WTC11 (cell line): ENCODE results near the gene TEX54. TPM values are rescaled to one million over a fixed set of nuclear protein-coding genes. Genes with fewer than 3 reads are reported as not detected.
"Not testable (repeated sequence)": the region's sequence is repeated elsewhere in the genome, so short reads cannot be mapped to it uniquely, and the experiment has no call there.

Experiments
- ATAC-seq: fragments of 200-7000 bp; cut with Tn5 transposase; 2 replicates; pipeline ENCODE4 v1.10.0; 2021; ENCODE audit warnings: mild to moderate bottlenecking, moderate library complexity
- CTCF ChIA-PET: fragments of 300-600 bp; sonication (Branson Sonifier 250); formaldehyde crosslinking; loops from one replicate; lab custom pipeline; 2021; ENCODE audit warnings: antibody characterized with exemption; lab: Charles Lee
- POLR2A ChIA-PET: fragments of 350-600 bp; sonication (Branson Sonifier 250); formaldehyde crosslinking; loops from one replicate; lab custom pipeline; 2021; ENCODE audit warnings: antibody characterized with exemption; lab: Charles Lee
- DNase-seq: peaks from one replicate; pipeline ENCODE4 v3.0.0; 2021; ENCODE audit warnings: low spot score
- H3K27ac Mint-ChIP-seq: 2 replicates; pipeline ENCODE4 v1.8.0; 2021; ENCODE audit warnings: mixed read lengths
- H3K27me3 Mint-ChIP-seq: 2 replicates; pipeline ENCODE4 v1.8.0; 2021; ENCODE audit warnings: low read depth, mild to moderate bottlenecking, moderate library complexity, mixed read lengths
- H3K36me3 Mint-ChIP-seq: 2 replicates; pipeline ENCODE4 v1.8.0; 2021; ENCODE audit warnings: mixed read lengths
- H3K4me1 Mint-ChIP-seq: 2 replicates; pipeline ENCODE4 v1.8.0; 2022; ENCODE audit warnings: mixed read lengths
- H3K4me3 Mint-ChIP-seq: 2 replicates; pipeline ENCODE4 v1.8.0; 2021; ENCODE audit warnings: mild to moderate bottlenecking, moderate library complexity, mixed read lengths
- H3K9me3 Mint-ChIP-seq: 2 replicates; pipeline ENCODE4 v1.8.0; 2021; ENCODE audit warnings: mixed read lengths
- ATF1 ChIP-seq: sonication (generic); formaldehyde crosslinking; IDR thresholded peaks from 2 replicates; pipeline ENCODE4 v1.8.1; 2023; ENCODE audit warnings: mild to moderate bottlenecking, moderate library complexity, missing genetic modification reagents
- EMX1 ChIP-seq: fragments of 250-450 bp; sonication (Bioruptor Pico); IDR thresholded peaks from 2 replicates; pipeline ENCODE4 v1.8.0; 2021; ENCODE audit warnings: mild to moderate bottlenecking
- ERG ChIP-seq: fragments of 250-450 bp; sonication (Bioruptor Pico); IDR thresholded peaks from 2 replicates; pipeline ENCODE4 v1.8.0; 2021; ENCODE audit warnings: mild to moderate bottlenecking
- HMGA2 ChIP-seq: fragments of 250-450 bp; sonication (Bioruptor Pico); IDR thresholded peaks from 2 replicates; pipeline ENCODE4 v1.4.0; 2021; ENCODE audit warnings: mild to moderate bottlenecking, moderate library complexity
- JUN ChIP-seq: sonication (generic); formaldehyde crosslinking; IDR thresholded peaks from 2 replicates; pipeline ENCODE4 v1.8.0; 2023; ENCODE audit warnings: mild to moderate bottlenecking, missing genetic modification reagents
- KAT7 ChIP-seq: sonication (generic); formaldehyde crosslinking; IDR thresholded peaks from 2 replicates; pipeline ENCODE4 v1.8.1; 2023; ENCODE audit warnings: missing genetic modification reagents, mild to moderate bottlenecking, borderline replicate concordance
- MAX ChIP-seq: sonication (generic); formaldehyde crosslinking; IDR thresholded peaks from 2 replicates; pipeline ENCODE4 v1.8.0; 2022; ENCODE audit warnings: mild to moderate bottlenecking, missing genetic modification reagents
- MLX ChIP-seq: sonication (generic); formaldehyde crosslinking; IDR thresholded peaks from 2 replicates; pipeline ENCODE4 v1.8.1; 2023; ENCODE audit warnings: mild to moderate bottlenecking, missing genetic modification reagents, moderate library complexity
- MXD4 ChIP-seq: fragments of 250-450 bp; sonication (Bioruptor Pico); IDR thresholded peaks from 2 replicates; pipeline ENCODE4 v1.8.0; 2021; ENCODE audit warnings: mild to moderate bottlenecking, moderate library complexity, borderline replicate concordance
- MYBL2 ChIP-seq: sonication (generic); formaldehyde crosslinking; IDR thresholded peaks from 2 replicates; pipeline ENCODE4 v1.8.1; 2023; ENCODE audit warnings: mild to moderate bottlenecking, moderate library complexity, missing genetic modification reagents
- NR1H2 ChIP-seq: sonication (generic); formaldehyde crosslinking; IDR thresholded peaks from 2 replicates; pipeline ENCODE4 v1.9.0; 2021; ENCODE audit warnings: mild to moderate bottlenecking, moderate library complexity, missing genetic modification reagents
- RELA ChIP-seq: sonication (generic); formaldehyde crosslinking; IDR thresholded peaks from 2 replicates; pipeline ENCODE4 v1.8.1; 2022; ENCODE audit warnings: missing genetic modification reagents, mild to moderate bottlenecking, borderline replicate concordance
- SMAD3 ChIP-seq: sonication (generic); formaldehyde crosslinking; IDR thresholded peaks from 2 replicates; pipeline ENCODE4 v1.8.0; 2022; ENCODE audit warnings: missing genetic modification reagents, mild to moderate bottlenecking, borderline replicate concordance
- SMAD4 ChIP-seq: sonication (generic); formaldehyde crosslinking; IDR thresholded peaks from 2 replicates; pipeline ENCODE4 v1.8.0; 2022; ENCODE audit warnings: mild to moderate bottlenecking, missing genetic modification reagents
- SP1 ChIP-seq: sonication (generic); formaldehyde crosslinking; conservative IDR thresholded peaks from 2 replicates; pipeline ENCODE4 v1.8.1; 2022; ENCODE audit warnings: missing genetic modification reagents
- ZBTB21 ChIP-seq: sonication (generic); formaldehyde crosslinking; IDR thresholded peaks from 2 replicates; pipeline ENCODE4 v1.8.1; 2023; ENCODE audit warnings: mild to moderate bottlenecking, missing genetic modification reagents, borderline replicate concordance
- ZNF232 ChIP-seq: sonication (generic); formaldehyde crosslinking; IDR thresholded peaks from 2 replicates; pipeline ENCODE4 v1.8.0; 2022; ENCODE audit warnings: mild to moderate bottlenecking, missing genetic modification reagents
- ZNF263 ChIP-seq: sonication (generic); formaldehyde crosslinking; IDR thresholded peaks from 2 replicates; pipeline ENCODE4 v1.8.1; 2022; ENCODE audit warnings: low read depth, mild to moderate bottlenecking, moderate library complexity, missing genetic modification reagents
- ZNF317 ChIP-seq: sonication (generic); formaldehyde crosslinking; IDR thresholded peaks from 2 replicates; pipeline ENCODE4 v1.8.1; 2023; ENCODE audit warnings: low read depth, mild to moderate bottlenecking, moderate library complexity, missing genetic modification reagents, borderline replicate concordance
- ZNF423 ChIP-seq: fragments of 250-450 bp; sonication (Bioruptor Pico); IDR thresholded peaks from 2 replicates; pipeline ENCODE4 v2.1.2; 2022; ENCODE audit warnings: mild to moderate bottlenecking, moderate library complexity
- total RNA-seq: library from RNA; stranded (reverse); gene quantifications from 3 replicates; pipeline ENCODE4 v1.2.3, GENCODE V29; 2021
- TF ChIP-seq, protein P1 (sequence below): sonication (generic); formaldehyde crosslinking; IDR thresholded peaks from 2 replicates; pipeline ENCODE4 v1.8.0; 2022; ENCODE audit warnings: mild to moderate bottlenecking, missing genetic modification reagents
- TF ChIP-seq, protein P2 (sequence below): fragments of 250-450 bp; sonication (Bioruptor Pico); IDR thresholded peaks from 2 replicates; pipeline ENCODE4 v1.9.0; 2021; ENCODE audit warnings: mild to moderate bottlenecking
- TF ChIP-seq, protein P3 (sequence below): sonication (generic); formaldehyde crosslinking; IDR thresholded peaks from 2 replicates; pipeline ENCODE4 v1.8.1; 2022; ENCODE audit warnings: missing genetic modification reagents, borderline replicate concordance

The TEX54 gene
- total RNA-seq, 1 experiment from 2014 or later: not detected

- no peak for ATAC-seq
- DNase-seq: no peak
- H3K36me3 Mint-ChIP-seq: peaks cover 35% of the 10 kb centered on the region
- H3K4me3 Mint-ChIP-seq: no peak overlapping the region
- TF ChIP-seq NR1H2 (CRISPR knock-in tag) (no peak), ZBTB21 (CRISPR knock-in tag) (no peak), RELA (no peak), ZNF263 (CRISPR knock-in tag) (no peak), ZNF423 (CRISPR knock-in tag) (no peak), ATF1 (no peak), HMGA2 (CRISPR knock-in tag) (no peak), ZNF232 (CRISPR knock-in tag) (no peak)
- TF ChIP-seq, protein P1, sequence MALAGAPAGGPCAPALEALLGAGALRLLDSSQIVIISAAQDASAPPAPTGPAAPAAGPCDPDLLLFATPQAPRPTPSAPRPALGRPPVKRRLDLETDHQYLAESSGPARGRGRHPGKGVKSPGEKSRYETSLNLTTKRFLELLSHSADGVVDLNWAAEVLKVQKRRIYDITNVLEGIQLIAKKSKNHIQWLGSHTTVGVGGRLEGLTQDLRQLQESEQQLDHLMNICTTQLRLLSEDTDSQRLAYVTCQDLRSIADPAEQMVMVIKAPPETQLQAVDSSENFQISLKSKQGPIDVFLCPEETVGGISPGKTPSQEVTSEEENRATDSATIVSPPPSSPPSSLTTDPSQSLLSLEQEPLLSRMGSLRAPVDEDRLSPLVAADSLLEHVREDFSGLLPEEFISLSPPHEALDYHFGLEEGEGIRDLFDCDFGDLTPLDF: no peak
- TF ChIP-seq, protein P2, sequence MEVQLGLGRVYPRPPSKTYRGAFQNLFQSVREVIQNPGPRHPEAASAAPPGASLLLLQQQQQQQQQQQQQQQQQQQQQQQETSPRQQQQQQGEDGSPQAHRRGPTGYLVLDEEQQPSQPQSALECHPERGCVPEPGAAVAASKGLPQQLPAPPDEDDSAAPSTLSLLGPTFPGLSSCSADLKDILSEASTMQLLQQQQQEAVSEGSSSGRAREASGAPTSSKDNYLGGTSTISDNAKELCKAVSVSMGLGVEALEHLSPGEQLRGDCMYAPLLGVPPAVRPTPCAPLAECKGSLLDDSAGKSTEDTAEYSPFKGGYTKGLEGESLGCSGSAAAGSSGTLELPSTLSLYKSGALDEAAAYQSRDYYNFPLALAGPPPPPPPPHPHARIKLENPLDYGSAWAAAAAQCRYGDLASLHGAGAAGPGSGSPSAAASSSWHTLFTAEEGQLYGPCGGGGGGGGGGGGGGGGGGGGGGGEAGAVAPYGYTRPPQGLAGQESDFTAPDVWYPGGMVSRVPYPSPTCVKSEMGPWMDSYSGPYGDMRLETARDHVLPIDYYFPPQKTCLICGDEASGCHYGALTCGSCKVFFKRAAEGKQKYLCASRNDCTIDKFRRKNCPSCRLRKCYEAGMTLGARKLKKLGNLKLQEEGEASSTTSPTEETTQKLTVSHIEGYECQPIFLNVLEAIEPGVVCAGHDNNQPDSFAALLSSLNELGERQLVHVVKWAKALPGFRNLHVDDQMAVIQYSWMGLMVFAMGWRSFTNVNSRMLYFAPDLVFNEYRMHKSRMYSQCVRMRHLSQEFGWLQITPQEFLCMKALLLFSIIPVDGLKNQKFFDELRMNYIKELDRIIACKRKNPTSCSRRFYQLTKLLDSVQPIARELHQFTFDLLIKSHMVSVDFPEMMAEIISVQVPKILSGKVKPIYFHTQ (CRISPR knock-in tag): no peak
- H3K27me3 Mint-ChIP-seq: no peaks in the 10 kb centered on the region
- ChIA-PET CTCF (interaction anchor here (0.6 to 1.0 kb wide), 3 partner anchors 78 to 79 kb away, joined by 3 read pairs; no protein-coding TSS in a partner anchor), POLR2A (interaction anchor here (0.6 kb wide), 3 partner anchors 14 to 106 kb away, joined by 3 to 6 read pairs (median 5); no protein-coding TSS in a partner anchor)
- peaks cover 31% of the 10 kb centered on the region for H3K4me1 Mint-ChIP-seq
- H3K9me3 Mint-ChIP-seq: no peaks in the 10 kb centered on the region
- peak overlapping the region; percentile 53 for H3K27ac Mint-ChIP-seq
These were observed 33.0 kb upstream of the TEX54 start for GRCh38 chr11:62865635-62866034.

GRCh38 chr11:62863687-62864335, 31.2 kb upstream of the TEX54 start:
- no peak for DNase-seq
- peaks cover 41% of the 10 kb centered on the region for H3K36me3 Mint-ChIP-seq
- H3K4me3 Mint-ChIP-seq: no peak overlapping the region
- no peaks in the 10 kb centered on the region for H3K27me3 Mint-ChIP-seq
- peak overlapping the region; percentile 65 for H3K27ac Mint-ChIP-seq
- no peaks in the 10 kb centered on the region for H3K9me3 Mint-ChIP-seq
- no peak for TF ChIP-seq MLX (CRISPR knock-in tag)
- no peak for TF ChIP-seq ZNF263 (CRISPR knock-in tag)
- no peak for TF ChIP-seq ERG (CRISPR knock-in tag)
- no peak for TF ChIP-seq MYBL2
- no peak for TF ChIP-seq JUN (CRISPR knock-in tag)
- TF ChIP-seq SP1 (CRISPR knock-in tag): no peak
- no peak for TF ChIP-seq ZNF317 (CRISPR knock-in tag)
- TF ChIP-seq, protein P3, sequence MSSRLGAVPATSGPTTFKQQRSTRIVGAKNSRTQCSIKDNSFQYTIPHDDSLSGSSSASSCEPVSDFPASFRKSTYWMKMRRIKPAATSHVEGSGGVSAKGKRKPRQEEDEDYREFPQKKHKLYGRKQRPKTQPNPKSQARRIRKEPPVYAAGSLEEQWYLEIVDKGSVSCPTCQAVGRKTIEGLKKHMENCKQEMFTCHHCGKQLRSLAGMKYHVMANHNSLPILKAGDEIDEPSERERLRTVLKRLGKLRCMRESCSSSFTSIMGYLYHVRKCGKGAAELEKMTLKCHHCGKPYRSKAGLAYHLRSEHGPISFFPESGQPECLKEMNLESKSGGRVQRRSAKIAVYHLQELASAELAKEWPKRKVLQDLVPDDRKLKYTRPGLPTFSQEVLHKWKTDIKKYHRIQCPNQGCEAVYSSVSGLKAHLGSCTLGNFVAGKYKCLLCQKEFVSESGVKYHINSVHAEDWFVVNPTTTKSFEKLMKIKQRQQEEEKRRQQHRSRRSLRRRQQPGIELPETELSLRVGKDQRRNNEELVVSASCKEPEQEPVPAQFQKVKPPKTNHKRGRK (CRISPR knock-in tag): no peak
- no peak for TF ChIP-seq MAX (CRISPR knock-in tag)
- TF ChIP-seq EMX1 (CRISPR knock-in tag): no peak
- no peak for TF ChIP-seq SMAD4
- no peak for TF ChIP-seq MXD4 (CRISPR knock-in tag)
- TF ChIP-seq SMAD3 (CRISPR knock-in tag): no peak
- no peak for TF ChIP-seq KAT7
- TF ChIP-seq, all 79 proteins: peak for 0
- H3K4me1 Mint-ChIP-seq: peaks cover 46% of the 10 kb centered on the region
- ATAC-seq: no peak
- ChIA-PET POLR2A (interaction anchor here (0.5 kb wide), 1 partner anchor 445 kb away, joined by 3 read pairs; no protein-coding TSS in a partner anchor), CTCF (interaction anchor here (3.2 kb wide), 1 partner anchor 76 kb away, joined by 17 read pairs; the partner anchor contains the start of gene TMEM179B)

DNA sequence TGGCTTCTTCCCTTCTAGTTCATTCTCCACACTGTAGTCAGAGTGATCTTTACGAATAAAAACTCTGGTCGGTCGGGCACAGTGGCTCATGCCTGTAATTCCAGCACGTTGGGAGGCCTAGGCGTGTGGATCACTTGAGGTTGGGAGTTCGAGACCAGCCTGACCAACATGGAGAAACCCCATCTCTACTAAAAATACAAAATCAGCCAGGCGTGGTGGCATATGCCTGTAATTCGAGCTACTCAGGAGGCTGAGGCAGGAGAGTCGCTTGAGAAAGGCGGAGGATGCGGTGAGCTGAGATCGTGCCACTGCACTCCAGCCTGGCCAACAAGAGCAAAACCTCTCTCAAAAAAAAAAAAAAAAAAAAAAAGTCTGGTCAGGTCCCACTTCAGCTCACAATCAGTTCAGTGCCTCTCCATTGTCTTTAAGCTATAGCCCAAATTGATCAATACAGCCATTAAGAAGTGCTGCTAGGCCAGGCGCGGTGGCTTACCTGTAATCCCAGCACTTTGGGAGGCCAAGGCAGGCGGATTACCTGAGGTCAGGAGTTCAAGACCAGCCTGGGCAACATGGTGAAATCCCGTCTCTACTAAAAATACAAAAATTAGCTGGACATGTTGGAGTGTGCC, 29.0 kb upstream of the TEX54 start:
- peaks cover 62% of the 10 kb centered on the region for H3K4me1 Mint-ChIP-seq
- peaks cover 39% of the 10 kb centered on the region for H3K36me3 Mint-ChIP-seq
- peak overlapping the region; percentile 96 for H3K27ac Mint-ChIP-seq
- ATAC-seq: peak; percentile 9
- DNase-seq, H3K27me3 Mint-ChIP-seq, H3K9me3 Mint-ChIP-seq: not testable (repeated sequence)
- CTCF ChIA-PET: interaction anchor here (0.6 to 3.2 kb wide), 19 partner anchors 8 to 1364 kb away, joined by 3 to 17 read pairs (median 4); partner anchors contain the start of genes HNRNPUL2, NXF1, SLC3A2 and TMEM179B
- POLR2A ChIA-PET: interaction anchor here (0.7 to 2.1 kb wide), 10 partner anchors 10 to 240 kb away, joined by 3 to 13 read pairs (median 5); partner anchors contain the start of genes B3GAT3, POLR2G, TEX54 and TMEM179B
- H3K4me3 Mint-ChIP-seq: peak overlapping the region; percentile 20
